ENCODE data around the gene ATP2B2.

ATP2B2 gene

DNA sequence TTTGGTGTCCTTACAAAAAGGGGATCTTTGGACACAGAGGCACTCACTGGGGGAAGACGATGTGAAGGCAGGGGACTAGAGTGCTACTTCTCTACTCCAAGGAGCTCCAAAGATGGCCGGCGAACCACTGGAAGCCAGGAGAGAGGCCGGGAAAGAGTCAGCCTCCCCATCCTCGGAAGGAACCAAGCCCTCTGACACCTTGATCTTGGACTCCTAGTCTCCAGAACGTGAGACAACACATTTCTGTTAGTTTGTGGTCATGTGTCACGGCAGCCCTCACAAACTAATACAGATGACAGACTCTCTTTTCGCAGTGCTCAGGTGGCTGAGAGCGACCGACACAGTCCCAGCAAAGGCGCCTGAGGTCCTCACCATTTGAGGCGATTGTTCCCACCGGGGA, 24.4 kb upstream of the ATP2B2 start:
- H3K27me3 ChIP-seq: peaks cover 4% of the 10 kb centered on the region
- no peaks in the 10 kb centered on the region for H3K9me3 ChIP-seq
- H3K36me3 ChIP-seq: no peaks in the 10 kb centered on the region
- TF ChIP-seq, protein P1, sequence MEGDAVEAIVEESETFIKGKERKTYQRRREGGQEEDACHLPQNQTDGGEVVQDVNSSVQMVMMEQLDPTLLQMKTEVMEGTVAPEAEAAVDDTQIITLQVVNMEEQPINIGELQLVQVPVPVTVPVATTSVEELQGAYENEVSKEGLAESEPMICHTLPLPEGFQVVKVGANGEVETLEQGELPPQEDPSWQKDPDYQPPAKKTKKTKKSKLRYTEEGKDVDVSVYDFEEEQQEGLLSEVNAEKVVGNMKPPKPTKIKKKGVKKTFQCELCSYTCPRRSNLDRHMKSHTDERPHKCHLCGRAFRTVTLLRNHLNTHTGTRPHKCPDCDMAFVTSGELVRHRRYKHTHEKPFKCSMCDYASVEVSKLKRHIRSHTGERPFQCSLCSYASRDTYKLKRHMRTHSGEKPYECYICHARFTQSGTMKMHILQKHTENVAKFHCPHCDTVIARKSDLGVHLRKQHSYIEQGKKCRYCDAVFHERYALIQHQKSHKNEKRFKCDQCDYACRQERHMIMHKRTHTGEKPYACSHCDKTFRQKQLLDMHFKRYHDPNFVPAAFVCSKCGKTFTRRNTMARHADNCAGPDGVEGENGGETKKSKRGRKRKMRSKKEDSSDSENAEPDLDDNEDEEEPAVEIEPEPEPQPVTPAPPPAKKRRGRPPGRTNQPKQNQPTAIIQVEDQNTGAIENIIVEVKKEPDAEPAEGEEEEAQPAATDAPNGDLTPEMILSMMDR (IDR thresholded peaks at IDR 0.05): no peak
- H3K4me3 ChIP-seq (ENCODE audit: low read depth in 1 of 2, low read length in 1 of 2): no peak overlapping the region
- no peak overlapping the region for H3K27ac ChIP-seq
- no peaks in the 10 kb centered on the region for H3K4me1 ChIP-seq (ENCODE audit: control insufficient read depth in 1 of 2, insufficient read depth in 1 of 2, low read depth in 1 of 2, low read length in 1 of 2)

DNA sequence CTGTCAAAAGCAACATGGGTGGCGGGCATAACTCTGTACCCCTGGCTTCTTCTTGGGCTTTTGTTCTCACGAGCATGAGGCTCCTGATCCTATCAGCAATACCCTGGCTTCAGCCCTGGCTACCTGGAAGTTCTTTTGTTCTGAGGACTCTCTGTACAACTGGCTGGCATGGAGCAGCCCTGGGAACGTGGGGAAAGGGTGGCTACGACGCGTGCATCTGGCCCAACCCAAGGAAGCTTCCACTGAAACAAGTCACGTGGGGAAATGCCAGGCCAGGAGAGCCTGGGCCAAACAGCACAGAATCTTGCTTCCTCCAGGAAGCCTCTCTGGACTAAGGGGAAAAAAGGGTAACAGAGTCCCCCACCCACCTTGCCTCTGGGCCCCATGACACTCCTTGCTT, 22.7 kb upstream of the ATP2B2 start:
- Histone ChIP-seq H3K4me3 (ENCODE audit: low read depth in 1 of 2, low read length in 1 of 2) (no peak overlapping the region), H3K4me1 (ENCODE audit: control insufficient read depth in 1 of 2, insufficient read depth in 1 of 2, low read depth in 1 of 2, low read length in 1 of 2) (no peaks in the 10 kb centered on the region), H3K27ac (no peak overlapping the region), H3K27me3 (peaks cover 21% of the 10 kb centered on the region), H3K9me3 (no peaks in the 10 kb centered on the region), H3K36me3 (no peaks in the 10 kb centered on the region)
- TF ChIP-seq, protein P1 (IDR thresholded peaks at IDR 0.05): no peak

DNA sequence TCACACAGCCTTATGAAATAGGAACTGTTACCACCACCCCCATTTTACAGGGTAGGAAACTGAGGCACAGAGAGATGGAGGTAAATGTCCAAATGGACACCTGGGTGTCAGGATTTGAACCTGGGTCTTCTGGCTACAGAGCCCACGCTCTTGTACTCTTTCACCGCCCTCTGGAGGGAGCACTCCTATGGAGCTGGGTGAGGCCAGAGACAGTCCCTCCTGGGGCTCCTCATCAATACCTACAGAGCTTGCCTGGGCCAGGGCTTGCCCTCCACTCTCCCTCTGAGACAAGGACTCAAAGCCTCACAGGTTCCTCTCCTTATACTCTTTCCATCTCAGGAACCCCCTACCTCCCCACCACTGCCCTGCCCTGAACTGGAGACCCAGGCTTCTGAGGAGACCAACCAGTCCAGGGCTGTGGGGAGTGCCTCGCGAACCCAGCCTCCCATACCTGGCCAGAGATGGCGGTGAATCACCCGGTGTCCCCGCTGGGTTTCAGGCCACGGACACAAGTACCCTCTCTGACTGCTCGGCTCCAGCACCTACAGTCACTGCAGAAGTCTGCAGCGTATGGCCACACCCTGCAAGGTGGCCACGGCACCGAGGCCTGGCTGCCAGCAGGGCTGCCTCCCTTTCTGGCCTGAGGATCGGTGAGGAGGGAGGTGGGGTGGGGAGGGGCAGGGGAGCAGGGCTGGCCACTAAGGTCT, 22.1 kb upstream of the ATP2B2 start:
- no peaks in the 10 kb centered on the region for H3K9me3 ChIP-seq
- TF ChIP-seq, protein P1 (IDR thresholded peaks at IDR 0.05): no peak
- no peaks in the 10 kb centered on the region for H3K4me1 ChIP-seq (ENCODE audit: control insufficient read depth in 1 of 2, insufficient read depth in 1 of 2, low read depth in 1 of 2, low read length in 1 of 2)
- H3K27me3 ChIP-seq: peaks cover 27% of the 10 kb centered on the region
- no peak overlapping the region for H3K4me3 ChIP-seq (ENCODE audit: low read depth in 1 of 2, low read length in 1 of 2)
- no peak overlapping the region for H3K27ac ChIP-seq
- no peaks in the 10 kb centered on the region for H3K36me3 ChIP-seq

DNA sequence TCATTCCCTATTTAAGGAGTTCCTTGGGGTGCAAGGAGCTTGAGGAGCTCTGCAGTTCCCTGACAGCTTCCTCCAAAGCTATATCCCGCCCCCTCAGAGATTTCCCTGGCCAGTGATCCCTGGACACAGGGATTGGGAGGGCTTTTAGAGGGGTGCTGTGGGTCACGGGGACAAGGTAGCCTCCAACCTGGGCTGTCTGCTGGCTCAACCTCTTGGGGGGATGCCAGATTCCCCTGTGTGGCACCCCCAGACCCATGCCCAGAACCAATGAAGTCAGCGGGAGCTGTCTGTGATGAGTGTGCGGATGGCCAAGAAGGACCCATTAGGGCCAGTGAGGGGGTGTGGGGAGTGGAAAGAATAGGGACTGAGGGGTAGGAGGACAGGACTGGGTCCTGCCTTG, 21.0 kb upstream of the ATP2B2 start:
- Histone ChIP-seq H3K9me3 (no peaks in the 10 kb centered on the region), H3K27ac (no peak overlapping the region), H3K4me1 (ENCODE audit: control insufficient read depth in 1 of 2, insufficient read depth in 1 of 2, low read depth in 1 of 2, low read length in 1 of 2) (no peaks in the 10 kb centered on the region), H3K36me3 (no peaks in the 10 kb centered on the region), H3K27me3 (peaks cover 30% of the 10 kb centered on the region), H3K4me3 (ENCODE audit: low read depth in 1 of 2, low read length in 1 of 2) (no peak overlapping the region)
- TF ChIP-seq, protein P1 (IDR thresholded peaks at IDR 0.05): no peak

DNA sequence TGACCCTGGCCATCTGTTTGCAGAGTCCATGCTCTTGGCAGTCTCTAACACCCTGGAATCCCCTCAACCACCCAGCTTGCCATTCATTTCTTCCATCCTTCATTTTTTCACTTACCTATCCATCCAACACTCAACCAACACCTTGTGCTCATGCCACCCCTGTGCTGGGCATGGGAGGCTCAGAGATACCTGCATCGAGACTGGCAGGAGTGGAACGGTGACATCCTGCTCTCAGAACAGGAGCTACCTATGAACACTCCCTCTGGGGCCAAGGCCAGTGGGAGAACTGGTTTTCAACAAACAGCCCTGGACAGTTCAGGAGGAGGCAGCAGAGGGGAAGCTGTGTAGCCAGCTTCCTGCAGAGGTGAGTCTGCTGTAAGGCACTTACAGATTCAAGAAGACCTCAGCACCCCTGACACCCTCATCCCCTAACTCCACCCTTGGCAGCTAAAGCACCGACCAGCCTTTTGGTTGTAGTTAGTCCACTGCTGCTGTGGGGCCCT, 19.5 kb upstream of the ATP2B2 start:
- Histone ChIP-seq H3K9me3 (no peaks in the 10 kb centered on the region), H3K4me3 (ENCODE audit: low read depth in 1 of 2, low read length in 1 of 2) (no peak overlapping the region), H3K4me1 (ENCODE audit: control insufficient read depth in 1 of 2, insufficient read depth in 1 of 2, low read depth in 1 of 2, low read length in 1 of 2) (no peaks in the 10 kb centered on the region), H3K27me3 (peaks cover 30% of the 10 kb centered on the region), H3K36me3 (no peaks in the 10 kb centered on the region), H3K27ac (no peak overlapping the region)
- TF ChIP-seq, protein P1 (IDR thresholded peaks at IDR 0.05): no peak
